Measurements from ENCODE around the gene TMEM183A.

Gene TMEM183A

DNA sequence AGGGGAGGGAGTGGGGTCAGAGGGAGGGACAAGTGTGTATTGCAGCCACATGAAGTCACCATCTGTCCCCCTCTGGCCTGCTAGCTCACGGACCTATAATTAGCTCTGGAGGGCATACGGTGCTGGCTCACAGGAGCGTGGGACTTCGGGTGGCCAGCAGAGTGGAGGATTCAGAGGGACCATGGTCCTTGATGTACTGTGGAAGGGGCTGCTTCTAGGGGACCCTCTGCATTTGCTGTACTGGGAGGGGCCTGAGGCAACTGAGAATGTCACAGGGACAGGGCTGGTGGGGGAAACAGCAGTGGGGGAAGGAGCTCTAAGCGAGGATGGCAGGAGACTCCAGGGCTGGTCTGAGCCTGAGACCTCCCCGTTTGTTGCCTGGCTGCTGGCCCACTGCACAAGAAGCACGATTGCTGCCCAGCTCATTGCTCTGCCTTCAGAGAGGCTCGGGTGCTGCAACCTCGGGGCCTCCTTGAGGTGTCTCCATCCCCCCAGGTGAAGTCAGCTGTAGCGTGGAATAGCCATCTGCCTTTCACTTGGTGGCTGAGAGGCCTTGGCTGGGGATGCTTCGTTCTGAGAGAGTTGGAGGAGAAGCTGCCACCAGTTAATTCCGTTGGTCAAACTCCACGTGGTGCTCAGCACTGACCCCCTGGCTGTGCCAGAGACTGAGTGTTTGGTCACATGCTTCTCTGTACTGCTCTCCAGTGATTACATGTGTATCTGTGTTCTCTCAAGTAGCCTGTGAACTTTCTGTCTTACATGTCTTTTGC lies 21.8 kb downstream of the TMEM183A start:
- no peak for DNase-seq (ENCODE audit: low read depth in 1 of 2, low spot score in 1 of 2)

DNA sequence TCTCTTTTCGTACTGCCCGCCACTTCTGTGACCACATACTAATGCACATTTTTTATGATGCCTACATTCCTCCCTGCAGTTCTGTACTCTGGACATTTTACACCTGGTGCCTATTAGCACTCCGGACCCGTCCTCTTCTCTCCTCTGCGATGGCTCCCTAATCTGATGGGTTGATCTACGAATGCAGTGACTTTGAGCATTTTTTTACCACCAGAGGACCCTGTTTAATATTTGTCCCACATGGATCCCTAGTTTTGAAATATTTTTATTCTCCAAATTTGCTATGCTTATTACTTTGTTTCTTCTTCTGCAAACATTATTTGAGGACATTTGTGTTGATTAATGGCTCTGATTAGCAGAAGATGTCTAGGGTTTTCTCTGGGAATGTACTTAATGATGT lies 24.3 kb downstream of the TMEM183A start:
- no peak for DNase-seq (ENCODE audit: low read depth in 1 of 2, low spot score in 1 of 2)

DNA sequence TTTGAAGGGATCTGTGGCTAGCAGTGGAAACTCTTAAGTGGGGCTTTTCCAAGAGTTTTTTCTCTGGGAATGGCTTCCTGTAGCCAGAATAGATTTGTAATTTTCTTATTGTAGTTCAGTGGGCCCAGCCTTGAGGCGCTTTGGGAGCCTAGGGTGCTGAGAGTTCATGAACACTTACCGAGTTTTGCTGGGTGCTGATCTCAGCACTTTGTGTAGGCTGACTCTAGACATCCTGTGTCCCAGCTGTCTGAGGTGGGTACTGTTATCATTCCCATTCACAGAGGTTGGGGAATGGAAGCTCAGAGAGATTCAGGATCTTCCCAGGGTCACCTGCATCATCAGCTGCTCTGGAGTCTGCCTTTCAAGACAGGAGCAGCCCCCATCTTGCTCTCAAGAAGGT lies 26.1 kb downstream of the TMEM183A start:
- DNase-seq (ENCODE audit: low read depth in 1 of 2, low spot score in 1 of 2) = no peak

DNA sequence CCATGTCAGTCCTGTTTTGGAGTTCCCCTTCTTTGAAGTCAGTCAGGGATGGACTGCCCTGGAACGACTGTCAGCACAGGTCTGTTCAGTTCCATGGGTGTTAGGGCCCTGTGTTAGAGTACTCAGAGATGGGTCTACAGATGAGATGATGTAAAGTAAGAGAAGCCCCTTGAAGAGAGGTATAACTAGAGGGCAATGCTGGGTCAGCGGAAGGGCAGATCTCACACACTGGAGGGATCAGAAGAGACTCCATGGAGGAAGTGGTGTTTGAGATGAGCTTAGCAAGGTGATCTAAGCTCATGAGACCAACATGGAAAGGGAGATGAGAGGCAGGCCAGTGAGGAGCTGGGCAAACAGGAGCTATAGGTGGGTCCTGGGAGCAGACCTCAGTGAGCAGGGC lies 26.7 kb downstream of the TMEM183A start:
- DNase-seq (ENCODE audit: low read depth in 1 of 2, low spot score in 1 of 2) = no peak

DNA sequence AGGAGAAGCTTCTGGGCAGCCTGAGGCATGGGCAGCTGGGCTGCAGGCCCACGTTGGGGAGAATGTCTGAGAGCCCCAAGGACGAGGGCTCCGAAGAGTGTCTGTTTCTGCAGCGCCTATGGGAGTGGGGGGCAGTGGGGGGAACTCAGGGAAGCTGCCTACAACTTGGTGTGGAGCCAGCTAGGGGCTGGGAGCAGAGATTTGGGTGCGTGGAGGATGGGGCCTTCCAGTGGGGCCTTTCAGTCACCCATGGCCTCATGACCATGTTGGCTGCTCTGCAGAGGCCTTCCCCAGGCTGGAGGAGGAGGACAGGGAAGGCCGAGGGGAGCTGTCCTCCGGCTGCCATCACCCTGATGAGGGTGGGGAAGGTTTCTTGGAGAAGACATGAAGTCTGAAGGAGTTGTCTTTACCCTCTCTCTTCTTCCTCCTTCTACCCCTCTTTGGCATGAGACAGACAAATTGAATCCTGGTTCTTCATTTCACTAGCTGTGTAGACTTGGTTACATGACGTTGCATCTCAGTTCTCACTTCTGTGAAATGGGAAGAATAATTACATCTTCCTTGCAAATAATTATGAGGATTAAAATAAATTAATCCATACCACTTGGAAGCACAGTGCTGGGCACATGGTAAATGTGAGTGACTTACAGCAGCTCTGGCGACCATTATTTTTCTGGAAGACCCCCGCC lies 27.4 kb downstream of the TMEM183A start:
- DNase-seq (ENCODE audit: low read depth in 1 of 2, low spot score in 1 of 2) = no peak

DNA sequence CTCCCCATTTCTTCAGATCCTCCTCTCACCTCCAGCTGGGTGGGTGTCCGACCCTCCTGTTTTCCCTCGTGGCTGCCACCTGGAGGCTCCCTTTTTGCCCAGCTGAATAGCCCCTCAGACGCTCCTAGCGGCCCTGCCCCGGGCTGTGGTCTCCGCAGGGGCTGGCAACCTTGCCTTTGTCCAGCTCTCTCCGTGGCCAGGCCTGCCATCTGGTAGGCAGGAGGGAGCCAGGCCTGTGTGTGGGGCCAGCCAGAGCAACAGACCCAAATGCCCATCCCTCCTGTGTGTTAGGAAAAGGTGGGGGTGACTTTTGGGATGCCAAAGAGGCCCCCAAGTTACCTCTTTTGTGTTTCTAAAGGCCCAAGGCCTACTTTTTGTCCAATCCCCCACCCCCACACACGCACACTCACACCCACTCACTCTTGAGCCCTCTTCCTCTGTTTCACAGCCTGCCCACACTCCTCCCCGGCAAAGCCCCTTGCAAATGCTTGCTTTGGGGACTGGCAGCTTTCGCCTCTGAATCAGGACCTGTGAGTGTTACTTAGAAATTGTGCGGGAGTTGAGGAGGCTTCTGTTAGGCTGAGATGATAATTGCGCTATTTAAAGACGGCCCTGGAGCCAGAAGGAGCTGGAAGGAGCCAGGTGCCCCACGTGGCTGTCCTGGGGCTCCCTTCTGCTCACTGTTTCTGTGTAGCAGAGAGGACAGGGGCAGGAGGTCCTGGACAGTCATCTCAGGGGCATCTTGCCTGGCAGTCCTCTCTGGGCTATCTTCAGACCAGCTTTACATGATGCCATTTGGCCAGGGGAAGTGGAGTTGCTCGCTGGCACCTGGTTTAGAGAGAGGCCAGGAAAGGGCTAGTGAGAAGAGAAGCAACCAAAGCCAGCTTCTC lies 28.2 kb downstream of the TMEM183A start:
- DNase-seq (ENCODE audit: low read depth in 1 of 2, low spot score in 1 of 2) = no peak

DNA sequence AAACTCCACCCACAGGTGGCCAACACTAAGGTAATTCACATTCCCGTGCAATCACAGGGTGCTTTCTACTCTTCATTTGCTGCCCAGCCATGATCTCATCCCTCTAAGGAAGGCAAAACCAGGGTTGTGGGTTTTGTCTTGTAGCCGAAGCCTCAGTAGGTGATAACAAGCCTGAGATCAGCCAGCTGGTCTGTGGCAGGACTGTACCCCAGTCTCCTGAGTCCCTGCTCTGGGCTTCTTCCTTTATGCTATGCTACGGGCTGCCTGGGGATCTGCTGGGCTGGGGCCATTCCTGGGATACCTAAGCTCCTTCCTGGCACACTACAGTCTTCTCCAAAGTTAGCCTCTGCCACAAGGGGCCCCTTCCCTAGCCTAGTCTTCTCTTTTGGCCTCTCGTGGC lies 29.0 kb downstream of the TMEM183A start:
- no peak for DNase-seq (ENCODE audit: low read depth in 1 of 2, low spot score in 1 of 2)

DNA sequence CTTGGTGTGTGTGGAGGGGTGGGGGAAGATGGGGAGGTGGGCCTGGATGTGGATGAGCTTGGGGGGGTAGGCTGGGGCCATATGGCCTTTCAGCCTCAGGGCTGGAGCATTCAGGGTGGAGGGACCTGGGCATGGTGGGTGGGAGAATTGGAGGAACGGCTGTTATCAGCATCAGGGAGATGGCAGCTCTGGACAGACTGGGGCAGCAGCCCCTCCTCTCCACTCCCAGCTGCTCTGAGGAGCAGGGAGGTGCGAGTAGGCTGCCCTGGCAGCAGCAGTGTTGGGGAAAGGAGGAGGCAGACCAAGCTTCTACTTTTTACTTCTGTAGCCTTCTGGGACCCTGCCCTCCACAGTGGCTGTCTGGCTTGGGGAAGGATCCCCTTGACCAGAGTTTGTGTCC lies 29.4 kb downstream of the TMEM183A start:
- no peak for DNase-seq (ENCODE audit: low read depth in 1 of 2, low spot score in 1 of 2)

DNA sequence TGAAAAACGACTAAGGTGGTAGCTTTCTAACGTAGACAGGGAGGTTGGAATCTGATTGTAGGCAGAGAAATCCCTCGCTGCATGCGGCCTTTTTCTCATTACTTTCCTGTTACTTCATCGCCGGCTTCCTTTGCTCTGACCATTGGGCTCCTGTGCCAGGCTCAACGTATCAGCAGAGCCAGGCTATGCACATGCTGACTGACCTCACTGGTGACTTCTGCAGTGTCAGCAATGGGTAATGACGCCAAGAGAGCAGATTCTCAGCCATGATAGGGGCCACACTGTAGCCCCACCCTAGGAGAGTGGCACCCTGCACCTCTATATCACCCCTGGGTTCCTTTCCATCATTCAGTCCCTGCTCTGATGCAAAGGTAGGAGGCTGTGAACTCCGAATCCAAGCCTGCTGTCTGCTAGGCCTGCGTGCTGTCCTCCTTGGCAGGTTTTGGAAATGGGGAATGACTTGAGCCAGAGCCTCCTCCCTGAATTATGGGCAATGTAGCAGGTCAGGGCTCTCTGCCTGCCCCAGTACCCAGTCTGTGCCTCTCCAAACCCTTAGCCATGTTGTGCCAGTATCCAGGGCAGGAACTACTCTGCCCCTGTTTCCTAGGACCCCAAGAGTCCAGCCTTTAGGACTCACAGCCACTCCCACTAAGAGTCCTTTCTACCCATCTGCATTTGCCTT lies 30.5 kb downstream of the TMEM183A start:
- DNase-seq (ENCODE audit: low read depth in 1 of 2, low spot score in 1 of 2) = no peak

DNA sequence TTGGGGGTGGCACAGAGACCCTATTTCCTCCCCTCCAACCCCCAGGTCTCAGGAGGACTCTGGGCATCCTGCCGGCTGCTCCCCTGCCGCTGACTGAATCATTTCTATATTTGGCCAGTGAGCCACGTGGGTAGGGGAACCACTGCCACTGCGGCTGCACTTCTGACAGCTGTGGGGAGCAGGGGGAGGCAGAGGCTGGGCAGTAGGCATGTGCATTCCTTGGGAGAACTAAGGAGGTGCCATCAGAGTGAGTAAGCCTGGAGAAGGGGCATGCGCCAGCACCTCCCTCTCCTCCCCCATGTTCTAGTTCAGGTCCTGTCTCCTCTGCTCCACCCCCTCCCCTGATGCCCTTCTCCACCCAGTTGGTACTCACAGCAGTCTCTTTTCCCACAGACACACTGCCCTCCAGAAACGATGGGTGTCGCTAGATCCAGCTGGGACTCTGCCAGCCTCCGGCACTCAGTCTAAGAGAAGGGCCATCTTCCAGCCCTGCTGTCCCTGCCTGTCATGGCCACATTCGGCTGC lies 31.1 kb downstream of the TMEM183A start:
- no peak for DNase-seq (ENCODE audit: low read depth in 1 of 2, low spot score in 1 of 2)

DNA sequence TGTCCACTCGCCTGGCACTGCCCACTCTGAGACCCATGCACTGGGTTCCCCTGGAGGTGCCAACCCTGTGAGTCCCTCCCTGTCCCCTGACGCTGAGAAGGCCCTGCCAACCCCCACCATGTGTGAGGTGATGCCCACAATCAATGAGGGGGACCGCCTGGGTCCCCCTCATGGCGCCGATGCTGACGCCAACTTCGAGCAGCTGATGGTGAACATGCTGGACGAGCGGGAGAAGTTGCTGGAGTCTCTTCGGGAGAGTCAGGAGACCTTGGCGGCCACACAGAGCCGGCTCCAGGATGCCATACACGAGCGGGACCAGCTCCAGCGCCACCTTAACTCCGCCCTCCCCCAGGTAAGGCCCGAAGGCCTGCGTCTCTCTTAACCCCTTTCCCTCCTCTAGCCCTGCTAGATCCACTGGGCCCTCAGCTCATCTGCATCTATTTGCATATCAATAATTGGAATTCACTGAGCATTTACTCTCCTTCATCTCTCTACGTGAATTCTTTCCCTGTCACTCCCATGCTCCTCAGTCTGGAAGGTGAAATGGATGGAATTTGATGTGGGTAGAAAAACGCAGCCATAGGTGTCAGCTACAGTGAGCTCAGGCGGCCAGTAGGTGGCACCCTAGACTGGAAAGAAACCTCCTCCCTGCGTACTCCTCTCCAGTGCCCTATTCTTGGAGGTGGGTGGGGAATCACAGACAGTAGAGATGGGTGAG lies 31.9 kb downstream of the TMEM183A start:
- peak; percentile 31 to 58 for DNase-seq (ENCODE audit: low read depth in 1 of 2, low spot score in 1 of 2)

DNA sequence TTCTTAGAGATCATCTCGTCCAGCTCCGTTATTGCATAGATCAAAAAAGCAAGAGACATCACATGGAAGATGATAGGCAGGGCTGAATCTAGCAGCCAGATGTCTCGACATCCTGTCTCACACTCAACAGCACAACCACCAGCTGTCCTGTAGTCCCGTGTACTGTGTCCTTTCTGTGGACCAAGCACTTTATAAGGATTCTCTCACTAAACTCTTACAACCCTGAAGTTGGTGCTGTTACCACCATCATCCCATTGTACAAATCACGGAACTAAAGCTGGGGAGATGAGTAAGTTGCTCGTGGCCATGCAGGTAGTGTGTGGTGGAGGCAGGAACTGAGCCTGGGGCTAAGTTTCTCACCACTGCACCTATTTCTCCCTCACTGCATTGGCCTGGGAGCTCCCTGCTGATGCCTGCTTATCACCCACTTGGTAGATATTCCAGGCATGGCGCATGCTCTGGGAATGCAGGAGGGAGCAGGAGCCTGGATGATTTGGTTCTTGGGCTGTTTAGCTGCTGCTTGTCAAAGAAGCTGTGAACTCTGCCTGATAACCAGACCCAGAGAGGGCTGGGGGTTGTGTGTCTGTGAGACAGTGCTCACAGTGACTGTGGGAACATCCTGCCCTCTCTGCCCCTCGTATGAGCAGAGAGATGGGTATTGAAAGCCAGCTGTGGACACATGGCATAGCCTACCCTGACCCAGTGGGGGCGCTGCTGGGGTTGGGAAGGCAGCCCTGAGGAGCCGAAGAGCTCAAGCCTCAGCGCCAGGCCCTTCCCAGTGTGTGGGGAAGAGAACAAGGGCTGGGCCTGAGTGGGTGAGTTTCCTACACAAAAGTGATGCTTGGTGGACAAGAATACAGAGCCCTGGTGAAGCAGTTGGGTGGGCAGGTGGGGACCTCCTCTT lies 32.7 kb downstream of the TMEM183A start:
- no peak for DNase-seq (ENCODE audit: low read depth in 1 of 2, low spot score in 1 of 2)

DNA sequence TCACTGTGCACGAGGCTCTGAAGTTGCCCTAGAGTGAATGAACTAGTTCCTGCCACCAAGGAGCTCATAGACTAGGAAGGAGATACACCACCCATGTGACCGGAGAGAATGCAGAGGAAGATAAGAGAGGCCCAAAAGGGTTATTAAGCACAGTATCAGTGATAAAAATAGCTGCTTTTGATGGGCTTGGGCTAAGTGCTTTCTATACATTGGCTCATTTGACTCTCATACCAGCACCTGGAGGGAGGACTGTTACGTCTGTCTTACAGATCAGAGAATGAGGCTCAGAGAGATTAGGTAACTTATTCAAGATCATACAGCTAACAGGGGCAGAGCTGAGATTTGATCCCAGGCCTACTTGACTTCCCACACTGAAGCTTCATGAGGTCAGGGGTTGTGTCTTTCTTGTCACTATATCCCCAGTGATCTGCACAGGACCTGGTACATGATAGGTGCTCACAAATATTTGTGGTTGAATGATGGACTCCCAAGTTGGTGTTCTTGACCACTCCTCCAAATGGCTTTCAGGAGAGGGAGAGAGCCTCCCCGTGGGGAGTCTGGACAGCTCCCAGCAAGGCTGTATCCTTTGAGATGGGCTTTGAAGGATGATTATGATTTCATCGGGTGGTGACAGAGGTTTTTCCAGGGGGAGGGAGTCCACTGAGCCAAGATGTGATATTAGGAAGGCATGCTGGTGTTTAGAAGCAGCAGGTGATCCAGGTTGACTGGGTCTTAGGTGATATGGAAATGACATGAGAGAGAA lies 33.5 kb downstream of the TMEM183A start:
- no peak for DNase-seq (ENCODE audit: low read depth in 1 of 2, low spot score in 1 of 2)

DNA sequence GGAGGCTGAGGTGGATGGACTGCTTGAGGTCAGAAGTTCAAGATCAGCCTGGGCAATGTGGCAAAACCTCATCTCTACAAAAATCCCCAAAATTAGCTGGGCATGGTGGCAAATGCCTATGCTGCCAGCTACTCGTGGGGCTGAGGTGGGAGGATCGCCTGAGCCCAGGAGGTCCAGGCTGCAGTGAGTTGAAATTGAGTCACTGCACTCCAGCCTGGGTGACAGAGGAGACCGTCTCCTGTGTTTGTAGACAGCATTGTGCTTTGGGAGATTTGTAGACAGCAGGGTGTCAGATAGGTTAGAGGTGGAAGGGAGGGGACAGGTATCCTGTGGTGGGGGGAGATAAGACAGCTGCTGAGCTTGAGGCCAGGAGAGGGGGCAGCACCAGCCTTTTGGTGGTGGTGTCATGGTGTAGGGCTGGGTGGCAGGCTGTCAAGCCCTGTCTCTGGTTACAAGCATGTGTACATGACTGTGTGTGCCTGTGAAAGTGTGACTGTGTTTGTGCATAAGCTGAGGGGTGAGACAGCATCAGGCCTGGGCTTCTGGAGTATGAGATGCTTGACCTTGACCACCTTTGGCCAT lies 34.3 kb downstream of the TMEM183A start:
- no peak for DNase-seq (ENCODE audit: low read depth in 1 of 2, low spot score in 1 of 2)

DNA sequence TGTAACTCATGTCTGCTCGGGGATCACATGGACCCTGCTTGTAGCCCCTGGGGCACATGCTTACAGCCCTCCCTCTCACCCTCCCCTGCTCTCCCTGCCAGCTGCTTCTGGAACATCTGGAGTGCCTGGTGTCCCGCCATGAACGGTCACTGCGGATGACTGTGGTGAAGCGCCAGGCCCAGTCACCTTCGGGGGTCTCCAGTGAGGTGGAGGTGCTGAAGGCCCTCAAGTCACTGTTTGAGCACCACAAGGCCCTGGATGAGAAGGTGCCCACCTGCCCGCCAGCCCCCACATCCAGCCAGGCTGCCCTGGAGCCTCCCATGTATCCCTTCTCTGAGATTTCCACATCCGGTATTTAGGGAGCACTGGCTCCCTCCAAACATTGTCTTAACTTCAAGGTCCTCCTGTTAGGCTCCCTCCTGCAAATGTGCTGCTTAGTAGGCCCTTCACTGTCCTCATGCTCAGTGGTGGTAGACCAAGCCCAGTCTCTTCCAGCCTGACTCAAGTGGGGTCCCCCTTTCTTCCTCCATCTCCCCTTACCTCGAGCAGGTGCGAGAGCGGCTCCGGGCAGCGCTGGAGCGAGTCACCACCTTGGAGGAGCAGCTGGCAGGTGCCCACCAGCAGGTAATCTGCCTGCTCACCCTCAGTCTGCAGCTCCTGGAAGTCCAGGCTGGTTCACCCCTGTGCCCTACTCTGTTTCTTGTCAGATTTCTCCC lies 36.8 kb downstream of the TMEM183A start:
- no peak for DNase-seq (ENCODE audit: low read depth in 1 of 2, low spot score in 1 of 2)

DNA sequence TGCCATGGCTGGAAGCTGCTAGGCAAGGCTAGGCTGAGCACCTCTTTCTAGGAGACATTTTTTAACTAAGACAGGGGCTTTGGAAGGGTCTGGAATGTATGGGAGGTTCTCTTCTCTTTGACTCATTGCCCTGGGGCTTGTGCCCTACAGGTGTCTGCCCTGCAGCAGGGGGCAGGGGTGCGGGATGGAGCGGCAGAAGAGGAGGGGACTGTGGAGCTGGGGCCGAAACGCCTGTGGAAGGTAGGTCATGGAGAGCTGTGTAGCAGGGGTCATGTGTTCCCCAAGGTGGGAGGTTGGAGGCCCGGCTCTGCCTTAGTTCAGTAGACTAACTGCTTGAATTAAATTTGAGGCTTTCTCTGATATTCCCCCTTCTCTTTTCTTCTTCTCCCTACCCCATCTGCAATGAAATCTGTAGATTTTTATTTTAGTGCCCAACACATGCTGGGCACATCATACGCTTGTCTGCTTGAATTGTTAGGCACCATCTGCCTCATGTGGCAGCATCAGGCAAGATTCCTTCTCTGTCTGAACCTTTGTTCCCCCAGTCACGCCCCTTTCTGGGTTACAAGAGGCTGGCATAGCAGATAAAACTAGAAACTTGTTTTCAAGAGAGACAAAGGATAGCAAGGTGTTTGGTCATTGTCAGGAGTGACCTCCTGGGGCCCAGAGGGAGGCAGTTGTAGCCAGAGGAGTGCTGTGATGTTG lies 37.5 kb downstream of the TMEM183A start:
- DNase-seq (ENCODE audit: low read depth in 1 of 2, low spot score in 1 of 2) = no peak

DNA sequence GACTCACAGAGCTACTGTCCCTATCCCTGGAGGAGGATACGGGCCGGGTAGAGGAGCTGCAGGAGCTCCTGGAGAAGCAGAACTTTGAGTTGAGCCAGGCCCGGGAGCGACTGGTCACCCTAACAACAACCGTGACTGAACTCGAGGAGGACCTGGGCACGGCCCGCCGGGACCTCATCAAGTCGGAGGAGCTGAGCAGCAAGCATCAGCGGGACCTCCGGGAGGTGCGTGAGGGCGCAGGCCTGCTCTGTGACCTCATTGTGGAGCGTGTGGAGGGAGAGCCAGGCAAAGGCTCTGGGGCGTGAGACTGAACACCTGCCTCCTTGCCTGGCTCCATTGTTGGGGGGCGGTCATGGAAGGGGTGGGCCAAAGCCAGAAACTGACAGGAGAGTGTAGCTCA lies 38.2 kb downstream of the TMEM183A start:
- DNase-seq (ENCODE audit: low read depth in 1 of 2, low spot score in 1 of 2) = no peak

Measured in activated CD4-positive, alpha-beta T cell treated with anti-CD3 and anti-CD28 coated beads, Interleukin-2, amount 50 U/mL, for 24 hours (primary cell).